ENCODE measurements around the gene DGKB. TPM values are rescaled to one million over a fixed set of nuclear protein-coding genes. Genes with fewer than 3 reads are reported as not detected.

DGKB gene
- total RNA-seq, 1 donor = not detected

DNA sequence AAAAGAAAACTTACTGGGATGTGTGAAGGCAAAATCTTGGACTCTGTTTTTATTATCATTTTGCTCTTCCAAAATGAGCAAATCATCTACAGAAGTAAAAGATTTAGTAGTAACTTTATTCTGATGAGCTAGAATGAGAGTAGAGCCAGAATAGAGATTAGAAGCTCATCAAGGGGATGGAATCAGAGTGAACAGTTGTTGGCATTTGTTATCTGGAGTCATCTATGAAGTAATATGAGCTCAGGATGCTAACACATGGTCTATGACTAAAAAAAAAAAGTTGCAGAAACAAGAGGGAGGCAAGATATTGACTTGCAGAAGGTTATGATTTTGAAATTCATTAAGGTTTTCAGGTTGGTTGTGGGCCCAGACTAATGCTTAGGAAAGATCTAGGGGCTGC is 504.0 kb downstream of the DGKB start:
- Histone ChIP-seq H3K4me3 (ENCODE audit: low read length) (no peak overlapping the region), H3K27me3 (ENCODE audit: insufficient read depth, low read length) (no peaks in the 10 kb centered on the region), H3K4me1 (ENCODE audit: insufficient read depth, low read length) (no peaks in the 10 kb centered on the region), H3K9me3 (ENCODE audit: low read depth, low read length) (peaks cover 5% of the 10 kb centered on the region)

DNA sequence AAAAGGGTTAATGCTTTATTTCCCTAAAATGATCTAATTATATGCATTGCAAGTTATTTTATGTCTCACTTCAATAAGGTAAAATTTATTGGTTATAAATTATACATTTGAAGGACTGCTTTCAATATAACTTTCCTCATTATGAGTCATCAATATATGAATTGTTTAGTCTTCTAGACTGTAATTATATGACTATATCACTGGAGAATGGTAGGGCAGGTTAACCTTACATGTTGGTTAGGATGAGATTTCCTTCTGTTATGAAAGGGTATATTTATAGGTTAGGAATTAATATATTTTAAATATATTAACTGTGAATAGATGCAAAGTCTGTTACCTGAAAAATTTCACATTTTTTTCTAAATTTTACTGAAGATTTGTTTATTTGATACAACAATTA is 506.7 kb downstream of the DGKB start:
- no peaks in the 10 kb centered on the region for H3K9me3 ChIP-seq (ENCODE audit: low read depth, low read length)
- no peak overlapping the region for H3K4me3 ChIP-seq (ENCODE audit: low read length)
- no peaks in the 10 kb centered on the region for H3K4me1 ChIP-seq (ENCODE audit: insufficient read depth, low read length)

DNA sequence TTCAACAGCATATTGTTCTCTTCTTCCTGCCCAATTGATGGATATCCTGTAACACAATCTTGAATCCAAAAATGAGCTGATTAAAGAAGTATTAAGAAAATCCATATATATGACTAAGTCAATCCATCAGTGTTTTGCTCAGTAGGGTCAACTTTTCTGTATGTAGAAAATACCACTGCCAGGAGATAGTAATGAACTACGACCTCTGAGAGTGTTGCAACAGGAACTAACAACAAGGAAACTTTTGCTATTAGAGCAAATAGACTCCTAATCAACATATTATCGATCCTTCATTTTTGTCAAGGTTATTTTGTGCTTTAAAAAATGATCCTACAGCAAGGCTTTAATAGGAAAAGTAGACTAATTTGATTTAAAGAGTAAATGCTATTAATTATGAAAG is 507.8 kb downstream of the DGKB start:
- Histone ChIP-seq H3K27me3 (ENCODE audit: insufficient read depth, low read length) (no peaks in the 10 kb centered on the region), H3K4me3 (ENCODE audit: low read length) (no peak overlapping the region), H3K4me1 (ENCODE audit: insufficient read depth, low read length) (no peaks in the 10 kb centered on the region), H3K9me3 (ENCODE audit: low read depth, low read length) (no peaks in the 10 kb centered on the region)

More for the DNA sequence above, 506.7 kb downstream of the DGKB start:
- H3K27me3 ChIP-seq (ENCODE audit: insufficient read depth, low read length) = no peaks in the 10 kb centered on the region

- H3K4me3 ChIP-seq (ENCODE audit: low read length) = no peak overlapping the region
- no peaks in the 10 kb centered on the region for H3K9me3 ChIP-seq (ENCODE audit: low read depth, low read length)
- H3K4me1 ChIP-seq (ENCODE audit: insufficient read depth, low read length) = no peaks in the 10 kb centered on the region
- no peaks in the 10 kb centered on the region for H3K27me3 ChIP-seq (ENCODE audit: insufficient read depth, low read length)
These were observed 513.0 kb downstream of the DGKB start for GRCh38 chr7:14389595-14389994.

GRCh38 chr7:14389181-14389591 is 513.4 kb downstream of the DGKB start:
- Histone ChIP-seq H3K4me3 (ENCODE audit: low read length) (no peak overlapping the region), H3K9me3 (ENCODE audit: low read depth, low read length) (no peaks in the 10 kb centered on the region), H3K4me1 (ENCODE audit: insufficient read depth, low read length) (no peaks in the 10 kb centered on the region), H3K27me3 (ENCODE audit: insufficient read depth, low read length) (no peaks in the 10 kb centered on the region)

GRCh38 chr7:14385074-14385473 is 517.5 kb downstream of the DGKB start:
- Histone ChIP-seq H3K4me1 (ENCODE audit: insufficient read depth, low read length) (no peaks in the 10 kb centered on the region), H3K27me3 (ENCODE audit: insufficient read depth, low read length) (no peaks in the 10 kb centered on the region), H3K4me3 (ENCODE audit: low read length) (no peak overlapping the region), H3K9me3 (ENCODE audit: low read depth, low read length) (no peaks in the 10 kb centered on the region)

DNA sequence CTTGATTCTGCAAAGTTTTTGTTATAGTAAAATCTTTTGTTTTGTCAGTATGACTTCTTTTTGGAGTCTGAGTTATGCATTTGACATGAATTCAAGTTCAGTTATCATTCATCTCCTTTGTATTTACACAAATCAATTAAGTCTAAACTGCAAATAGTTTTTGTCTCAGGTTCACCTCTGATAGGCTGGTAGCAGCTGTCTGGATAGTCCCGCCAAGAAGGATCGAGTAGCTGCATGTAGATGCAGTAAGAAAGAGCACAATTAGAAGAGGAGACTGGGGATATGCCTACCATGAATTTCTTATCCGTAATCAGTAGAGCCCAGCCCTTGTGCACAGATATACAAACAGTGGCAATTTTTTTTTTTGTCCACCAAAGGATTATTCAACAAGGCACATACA is 520.6 kb downstream of the DGKB start:
- no peak overlapping the region for H3K4me3 ChIP-seq (ENCODE audit: low read length)
- no peaks in the 10 kb centered on the region for H3K9me3 ChIP-seq (ENCODE audit: low read depth, low read length)
- no peaks in the 10 kb centered on the region for H3K27me3 ChIP-seq (ENCODE audit: insufficient read depth, low read length)
- no peaks in the 10 kb centered on the region for H3K4me1 ChIP-seq (ENCODE audit: insufficient read depth, low read length)

- no peaks in the 10 kb centered on the region for H3K9me3 ChIP-seq (ENCODE audit: low read depth, low read length)
- no peak overlapping the region for H3K4me3 ChIP-seq (ENCODE audit: low read length)
- no peaks in the 10 kb centered on the region for H3K27me3 ChIP-seq (ENCODE audit: insufficient read depth, low read length)
- no peaks in the 10 kb centered on the region for H3K4me1 ChIP-seq (ENCODE audit: insufficient read depth, low read length)
These were observed 521.2 kb downstream of the DGKB start for GRCh38 chr7:14381306-14381705.

GRCh38 chr7:14380881-14381280 is 521.7 kb downstream of the DGKB start:
- H3K4me3 ChIP-seq (ENCODE audit: low read length) = no peak overlapping the region

DNA sequence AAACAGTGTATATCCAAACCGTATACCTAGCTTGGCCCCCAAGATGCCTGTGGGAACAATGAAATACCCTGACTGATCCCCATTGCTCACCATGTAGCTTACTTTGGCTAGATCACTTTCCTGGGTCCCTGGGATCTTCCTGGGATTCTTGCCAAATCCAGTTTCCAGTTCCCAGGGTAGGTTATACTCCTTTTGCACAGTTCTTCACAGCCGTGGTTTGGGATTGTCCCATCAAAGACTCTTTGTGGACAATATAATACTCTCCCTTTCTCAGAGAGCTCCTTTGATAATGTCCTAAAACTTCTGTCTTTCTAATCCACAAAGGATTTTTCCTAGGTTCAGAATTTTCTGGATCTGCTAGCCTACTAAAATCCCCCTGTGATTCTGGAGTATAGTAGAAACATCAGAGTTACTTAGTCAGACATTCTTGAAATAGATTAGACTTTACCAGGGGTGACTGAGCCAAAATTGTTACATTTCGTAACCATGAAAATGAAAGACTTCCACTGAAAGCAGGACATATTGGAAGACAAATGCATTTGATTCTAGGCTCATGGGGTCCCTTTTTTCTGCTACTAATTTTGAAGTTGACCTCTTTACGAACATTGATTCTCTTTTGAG is 524.8 kb downstream of the DGKB start:
- no peak overlapping the region for H3K4me3 ChIP-seq (ENCODE audit: low read length)
- no peaks in the 10 kb centered on the region for H3K4me1 ChIP-seq (ENCODE audit: insufficient read depth, low read length)
- H3K9me3 ChIP-seq (ENCODE audit: low read depth, low read length) = no peaks in the 10 kb centered on the region
- H3K27me3 ChIP-seq (ENCODE audit: insufficient read depth, low read length) = no peaks in the 10 kb centered on the region

More at GRCh38 chr7:14380881-14381280, 521.7 kb downstream of the DGKB start:
- Histone ChIP-seq H3K27me3 (ENCODE audit: insufficient read depth, low read length) (no peaks in the 10 kb centered on the region), H3K9me3 (ENCODE audit: low read depth, low read length) (no peaks in the 10 kb centered on the region), H3K4me1 (ENCODE audit: insufficient read depth, low read length) (no peaks in the 10 kb centered on the region)

DNA sequence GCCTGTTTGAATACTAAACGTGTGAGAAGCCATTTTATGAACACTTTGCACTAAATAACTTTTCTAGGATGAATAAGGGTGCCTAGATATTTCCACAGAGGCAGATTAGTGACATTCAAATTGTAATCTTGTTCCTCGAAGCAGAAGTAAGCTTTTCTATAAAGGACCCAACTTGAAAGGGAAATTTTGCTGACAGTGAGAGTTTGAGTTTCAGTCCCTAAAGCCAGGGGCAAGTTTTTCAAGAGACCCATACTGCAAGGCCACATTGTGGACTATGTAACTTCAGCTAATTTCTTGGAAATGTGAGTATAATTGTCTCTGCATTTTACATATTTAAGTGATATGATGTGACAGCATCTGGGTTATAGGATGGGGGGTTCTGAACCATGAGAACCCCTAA is 525.8 kb downstream of the DGKB start:
- Histone ChIP-seq H3K4me1 (ENCODE audit: insufficient read depth, low read length) (no peaks in the 10 kb centered on the region), H3K4me3 (ENCODE audit: low read length) (no peak overlapping the region), H3K27me3 (ENCODE audit: insufficient read depth, low read length) (no peaks in the 10 kb centered on the region), H3K9me3 (ENCODE audit: low read depth, low read length) (no peaks in the 10 kb centered on the region)

- H3K9me3 ChIP-seq (ENCODE audit: low read depth, low read length) = no peaks in the 10 kb centered on the region
- H3K4me3 ChIP-seq (ENCODE audit: low read length) = no peak overlapping the region
- H3K27me3 ChIP-seq (ENCODE audit: insufficient read depth, low read length) = no peaks in the 10 kb centered on the region
- H3K4me1 ChIP-seq (ENCODE audit: insufficient read depth, low read length) = no peaks in the 10 kb centered on the region
These were observed 526.6 kb downstream of the DGKB start for GRCh38 chr7:14375998-14376397.

GRCh38 chr7:14374336-14374735 is 528.2 kb downstream of the DGKB start:
- no peak overlapping the region for H3K4me3 ChIP-seq (ENCODE audit: low read length)
- no peaks in the 10 kb centered on the region for H3K4me1 ChIP-seq (ENCODE audit: insufficient read depth, low read length)
- no peaks in the 10 kb centered on the region for H3K27me3 ChIP-seq (ENCODE audit: insufficient read depth, low read length)
- H3K9me3 ChIP-seq (ENCODE audit: low read depth, low read length) = no peaks in the 10 kb centered on the region

GRCh38 chr7:14368285-14368684 is 534.3 kb downstream of the DGKB start:
- no peak overlapping the region for H3K4me3 ChIP-seq (ENCODE audit: low read length)
- H3K27me3 ChIP-seq (ENCODE audit: insufficient read depth, low read length) = no peaks in the 10 kb centered on the region
- no peaks in the 10 kb centered on the region for H3K9me3 ChIP-seq (ENCODE audit: low read depth, low read length)
- no peaks in the 10 kb centered on the region for H3K4me1 ChIP-seq (ENCODE audit: insufficient read depth, low read length)

- no peak overlapping the region for H3K4me3 ChIP-seq (ENCODE audit: low read length)
- H3K4me1 ChIP-seq (ENCODE audit: insufficient read depth, low read length) = no peaks in the 10 kb centered on the region
- H3K27me3 ChIP-seq (ENCODE audit: insufficient read depth, low read length) = no peaks in the 10 kb centered on the region
- no peaks in the 10 kb centered on the region for H3K9me3 ChIP-seq (ENCODE audit: low read depth, low read length)
These were observed 551.4 kb downstream of the DGKB start for GRCh38 chr7:14351167-14351566.

DNA sequence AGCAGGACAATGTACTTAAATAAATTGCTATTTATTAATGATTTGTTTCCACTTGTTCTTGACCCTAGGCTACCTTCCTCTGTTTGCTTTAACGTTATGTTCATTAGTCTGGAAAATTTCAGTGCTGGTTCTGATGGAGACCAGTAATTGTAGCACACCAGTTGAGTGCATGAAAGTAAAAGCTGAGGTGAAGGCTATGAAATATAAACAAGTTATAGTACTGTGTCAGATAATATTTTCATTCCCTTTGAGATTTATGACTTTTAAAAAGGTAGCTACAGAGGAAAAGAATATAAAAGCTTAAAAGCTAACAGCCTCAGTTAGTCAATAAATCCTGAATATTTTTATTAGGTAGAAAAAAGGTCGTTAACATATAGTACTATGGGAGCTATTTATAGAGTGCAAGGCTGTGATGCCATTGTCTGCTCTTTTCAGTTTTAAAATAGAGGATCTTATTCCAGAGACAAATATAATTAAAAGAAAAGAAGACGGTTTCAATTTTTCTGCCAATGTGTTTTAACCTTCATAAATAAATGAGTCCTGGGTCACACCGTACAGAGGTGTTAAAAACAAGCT is 561.3 kb downstream of the DGKB start:
- no peaks in the 10 kb centered on the region for H3K9me3 ChIP-seq (ENCODE audit: low read depth, low read length)

More for the DNA sequence above, 561.3 kb downstream of the DGKB start:
- no peak overlapping the region for H3K4me3 ChIP-seq (ENCODE audit: low read length)
- no peaks in the 10 kb centered on the region for H3K4me1 ChIP-seq (ENCODE audit: insufficient read depth, low read length)
- H3K27me3 ChIP-seq (ENCODE audit: insufficient read depth, low read length) = no peaks in the 10 kb centered on the region
